Hematopoietic multipotent progenitor cell (in vitro differentiated cells): ENCODE results near the gene ABHD16B. TPM values are rescaled to one million over a fixed set of nuclear protein-coding genes. Genes with fewer than 3 reads are reported as not detected.
"Not testable (repeated sequence)": the region's sequence is repeated elsewhere in the genome, so short reads cannot be mapped to it uniquely, and the experiment has no call there.

Experiments
- DNase-seq, 3 donors: peaks; one replicate each; pipeline ENCODE4 v3.0.0-alpha.2; 2011 to 2015; ENCODE audit warnings: low read depth in 2 of 3, low spot score in 2 of 3
- total RNA-seq: library from RNA; depleted of rRNA; stranded (reverse); fragments of >200 nt; gene quantifications from one replicate; pipeline ENCODE4 v1.2.3, GENCODE V29; 2012

The ABHD16B gene
- total RNA-seq, 1 donor = 0.27 TPM

DNA sequence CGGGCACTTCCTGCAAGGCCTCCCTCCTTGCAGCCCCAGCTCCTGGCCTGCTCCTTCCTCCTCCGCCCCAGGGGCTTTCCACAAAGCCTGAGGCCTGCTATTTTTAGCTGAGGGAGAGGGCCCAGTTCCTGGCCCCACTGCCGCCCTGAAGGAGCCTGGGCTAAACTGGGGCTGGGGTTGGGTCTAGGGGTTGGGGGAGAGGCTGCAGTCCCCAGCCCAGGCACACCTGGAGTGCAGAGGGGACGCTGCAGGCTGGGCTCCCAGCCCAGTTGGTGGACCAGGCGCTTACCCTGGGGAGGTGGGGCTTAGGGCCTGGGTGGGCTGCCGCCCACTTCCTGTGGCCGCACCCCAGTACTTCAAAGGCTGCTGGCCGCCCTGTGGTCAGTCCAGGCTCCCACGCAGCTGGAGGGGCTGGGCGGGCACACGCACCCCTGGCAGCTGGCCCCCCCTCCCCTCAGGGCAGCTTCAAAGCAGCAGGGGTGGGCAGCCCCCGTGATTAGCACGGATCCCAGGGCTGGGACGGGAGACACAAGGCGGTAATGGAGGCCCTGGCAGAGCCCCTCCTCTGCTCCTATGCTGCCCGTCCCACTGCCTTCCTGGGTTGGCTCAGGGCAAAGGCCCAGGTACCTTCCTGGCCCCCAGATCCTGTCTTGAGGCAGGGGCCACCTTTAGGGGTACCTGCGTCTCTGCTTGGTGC lies 7.1 kb upstream of the ABHD16B start:
- DNase-seq = peak in 1 of 3 donors; percentile 54

DNA sequence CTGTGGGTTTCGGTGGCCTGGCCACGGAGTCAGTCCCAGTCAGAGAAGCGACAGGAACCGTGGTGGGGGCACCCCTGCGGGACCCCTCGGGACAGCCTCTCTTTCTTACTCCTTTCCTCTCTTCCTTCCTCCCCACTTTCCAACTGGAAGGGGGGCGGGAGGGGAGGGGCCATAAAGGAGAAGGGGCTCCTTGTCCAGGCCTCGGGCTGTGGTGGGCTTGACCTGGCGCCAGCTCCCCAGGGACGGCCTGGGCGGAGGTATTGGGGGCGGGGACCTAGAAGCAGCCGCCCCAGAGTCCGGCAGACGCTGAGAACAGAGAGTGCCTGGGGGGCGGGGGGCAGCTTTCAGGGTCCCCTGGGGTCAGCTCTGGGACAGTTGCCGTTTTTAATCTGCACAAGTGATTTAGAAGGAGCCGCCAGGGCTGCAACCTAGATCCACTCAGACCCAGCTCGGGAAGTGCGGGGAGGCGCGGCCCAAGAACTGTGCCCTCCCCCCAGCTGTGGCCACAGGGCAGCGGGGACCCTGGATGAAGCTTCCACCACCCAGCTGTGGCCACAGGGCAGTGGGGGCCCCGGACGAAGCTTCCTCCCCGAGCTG lies 6.4 kb upstream of the ABHD16B start:
- DNase-seq = no peak

DNA sequence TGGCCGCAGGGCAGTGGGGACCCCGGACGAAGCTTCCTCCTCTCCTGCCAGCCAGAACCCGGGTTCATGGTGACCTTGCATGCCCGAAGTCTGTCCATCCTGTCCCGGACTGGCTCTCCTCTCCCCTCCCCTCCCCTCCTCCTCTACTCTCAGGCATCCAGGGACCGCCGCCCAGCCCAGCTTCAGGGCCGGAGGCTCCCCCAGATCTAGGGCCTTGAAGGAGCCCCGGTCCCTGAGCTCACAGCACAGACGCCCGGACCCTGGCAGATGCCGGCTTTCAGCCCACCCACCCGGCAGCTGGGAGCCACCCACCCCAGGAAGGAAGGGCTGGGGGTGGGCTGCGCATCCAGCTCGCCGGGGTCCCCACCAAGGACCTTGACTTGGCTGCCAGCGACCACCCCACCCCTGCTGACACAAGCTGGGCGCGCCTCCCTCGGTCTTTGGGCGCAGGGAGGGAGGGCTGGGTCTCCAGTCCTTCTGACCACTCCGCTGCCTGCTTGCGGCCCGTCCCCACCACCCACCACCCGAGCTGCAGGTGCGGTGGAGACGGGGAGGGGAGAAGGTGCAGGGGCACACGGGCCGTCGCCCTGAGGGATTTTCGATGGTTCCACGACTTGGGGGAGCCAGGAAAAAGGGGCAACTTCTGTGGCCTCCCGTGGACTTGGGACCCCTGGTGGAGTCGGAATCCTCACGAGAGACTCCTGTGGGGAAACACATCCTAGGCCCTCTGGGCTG lies 5.8 kb upstream of the ABHD16B start:
- DNase-seq = no peak

DNA sequence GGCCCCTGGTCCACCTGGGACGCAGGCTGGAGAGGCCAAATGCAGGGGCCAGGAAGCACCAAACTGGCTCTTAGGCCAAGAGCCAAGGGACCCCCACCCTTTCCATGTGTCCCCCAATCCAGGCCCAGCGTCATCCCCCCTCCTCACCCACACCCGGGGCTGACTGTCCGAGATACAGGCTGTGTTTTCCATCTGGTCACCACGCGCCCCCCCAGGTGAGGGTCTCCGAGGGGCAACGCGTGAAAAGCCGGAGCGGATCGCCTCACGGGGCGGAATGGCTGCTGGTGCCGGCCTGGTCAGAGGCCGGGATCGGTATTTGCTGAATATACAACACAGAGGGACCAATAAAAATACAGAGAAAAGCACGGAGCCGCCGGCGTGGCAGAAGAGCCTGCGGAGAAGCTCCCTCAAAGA lies 5.2 kb upstream of the ABHD16B start:
- no peak for DNase-seq

DNA sequence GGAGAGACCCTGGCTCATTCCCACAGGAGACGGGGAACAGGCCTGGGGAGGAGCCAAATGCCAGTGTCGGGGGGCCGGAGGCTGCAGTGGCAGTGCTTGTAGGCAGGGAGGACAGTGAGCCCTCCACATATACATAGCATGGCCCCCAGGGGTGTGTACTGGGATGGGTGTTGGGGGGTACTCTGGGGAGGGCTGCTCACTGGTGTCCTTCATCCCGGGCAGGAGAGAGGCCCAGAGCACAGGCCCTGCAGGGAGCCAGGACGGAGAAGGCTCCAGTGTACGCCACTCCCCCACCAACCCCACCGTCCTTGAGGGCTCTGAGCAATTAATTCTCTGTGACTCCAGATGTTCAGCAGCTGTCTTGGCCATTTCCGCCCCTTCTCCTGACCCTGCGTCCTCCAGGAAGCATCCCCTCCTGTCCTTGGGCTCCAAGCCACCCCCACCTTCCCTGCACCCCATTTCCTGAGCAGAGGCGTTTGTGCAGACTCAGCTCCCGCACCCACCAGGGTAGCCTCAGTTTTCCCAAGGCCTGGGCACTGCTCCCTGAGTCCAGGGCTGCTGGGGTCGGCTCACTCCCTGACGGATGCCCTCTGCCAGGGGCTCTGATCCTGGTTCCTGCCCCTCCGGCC lies 3.4 kb upstream of the ABHD16B start:
- DNase-seq = no peak

DNA sequence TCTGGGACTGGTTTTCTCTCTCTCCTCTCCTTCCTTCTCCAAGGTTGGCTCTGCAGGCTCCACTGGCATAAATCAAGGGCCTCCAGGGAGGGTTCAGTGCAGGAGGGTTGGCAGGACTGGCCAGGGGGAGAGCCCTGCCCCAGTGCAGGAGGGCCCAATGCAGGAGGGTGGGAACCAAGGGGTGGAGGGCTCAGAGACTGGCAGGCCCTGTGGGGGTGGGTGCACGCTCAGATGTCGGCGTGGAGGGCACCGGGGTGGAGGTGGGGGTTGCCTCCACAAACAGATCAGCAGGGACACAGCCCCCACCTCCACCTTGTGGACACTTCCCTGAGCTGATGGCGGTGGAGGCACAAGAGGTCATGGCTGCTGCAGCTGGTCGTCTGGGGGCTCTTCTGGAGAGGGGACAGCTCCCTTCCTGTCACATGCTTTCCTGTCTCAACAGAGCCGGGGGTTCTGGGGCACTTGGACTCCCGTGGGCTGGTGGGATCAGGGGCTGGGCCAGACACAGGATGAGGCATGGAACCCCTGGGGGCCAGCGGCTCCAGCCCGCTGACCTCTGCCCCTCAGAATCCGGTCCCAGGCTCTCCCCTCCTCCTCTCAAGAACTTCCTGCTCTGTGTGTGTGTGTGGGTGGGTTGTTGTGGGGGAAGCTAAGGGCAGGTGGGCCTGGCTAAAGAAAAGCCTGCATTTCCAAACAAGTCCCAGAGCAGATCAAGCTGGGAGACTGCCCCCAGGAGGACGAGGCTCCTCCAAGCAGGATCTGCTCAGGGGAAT lies 2.7 kb upstream of the ABHD16B start:
- no peak for DNase-seq

DNA sequence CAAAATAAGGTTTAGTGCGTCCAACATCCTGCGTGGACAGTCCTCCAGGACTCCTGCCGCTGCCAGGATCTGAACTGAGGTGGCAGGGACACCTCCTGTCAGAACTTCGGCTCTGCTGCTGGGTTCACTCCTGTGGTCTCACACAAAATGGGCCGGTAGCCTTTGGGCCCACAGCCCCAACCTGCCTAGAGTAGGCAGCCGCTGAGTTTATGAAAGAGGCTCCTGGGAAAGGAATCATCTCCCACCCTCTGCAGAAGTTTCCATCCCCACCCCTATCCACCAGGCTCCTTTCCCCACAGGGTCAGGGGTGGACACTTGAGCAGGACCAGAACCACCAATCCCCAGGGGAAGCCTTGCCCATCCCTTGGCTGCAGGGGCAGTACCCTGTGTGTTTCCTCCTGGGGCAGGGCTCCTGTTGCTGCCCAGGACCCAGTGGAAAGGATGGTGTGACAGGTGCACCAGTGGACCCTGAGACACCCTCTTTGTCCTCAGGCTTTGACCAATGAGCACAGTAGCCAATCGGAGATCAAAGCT lies 2.1 kb upstream of the ABHD16B start:
- DNase-seq = no peak

DNA sequence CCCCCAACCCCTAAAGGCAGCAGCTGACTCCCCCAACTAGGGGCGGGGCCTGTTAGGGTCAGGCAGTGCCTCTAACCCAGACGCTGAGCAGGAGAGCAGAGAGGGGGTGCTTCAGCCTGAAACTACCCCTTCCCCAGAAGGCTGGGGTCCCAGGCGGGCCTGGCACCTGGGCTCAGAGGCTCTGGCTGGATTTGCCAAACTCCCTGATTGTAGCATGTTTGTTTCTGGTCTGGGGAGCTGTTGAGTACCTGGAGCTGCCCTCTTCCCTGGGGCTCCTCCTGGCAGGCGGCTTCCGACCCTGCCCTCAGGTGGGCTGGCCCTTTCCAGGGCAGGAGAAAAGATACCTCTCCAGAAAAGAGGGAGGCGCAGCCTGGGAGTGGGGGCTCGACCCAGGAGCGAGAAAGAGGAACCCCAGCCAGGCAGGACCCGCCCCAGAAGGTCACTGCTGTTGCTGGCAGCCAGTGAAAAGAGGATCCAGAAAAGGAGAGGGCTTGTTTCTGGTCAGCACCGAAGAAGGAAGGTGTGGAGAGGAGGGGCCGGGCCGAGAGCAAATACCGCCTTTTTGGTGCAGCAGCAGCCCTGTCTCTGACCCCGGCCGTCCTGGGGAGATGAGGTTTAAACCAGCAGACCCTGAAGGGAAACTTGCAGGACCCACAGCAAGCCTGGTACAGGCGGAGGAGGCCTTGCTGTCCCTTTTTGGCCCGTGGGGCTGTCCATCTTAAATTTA lies 810 bp upstream of the ABHD16B start:
- DNase-seq = no peak

DNA sequence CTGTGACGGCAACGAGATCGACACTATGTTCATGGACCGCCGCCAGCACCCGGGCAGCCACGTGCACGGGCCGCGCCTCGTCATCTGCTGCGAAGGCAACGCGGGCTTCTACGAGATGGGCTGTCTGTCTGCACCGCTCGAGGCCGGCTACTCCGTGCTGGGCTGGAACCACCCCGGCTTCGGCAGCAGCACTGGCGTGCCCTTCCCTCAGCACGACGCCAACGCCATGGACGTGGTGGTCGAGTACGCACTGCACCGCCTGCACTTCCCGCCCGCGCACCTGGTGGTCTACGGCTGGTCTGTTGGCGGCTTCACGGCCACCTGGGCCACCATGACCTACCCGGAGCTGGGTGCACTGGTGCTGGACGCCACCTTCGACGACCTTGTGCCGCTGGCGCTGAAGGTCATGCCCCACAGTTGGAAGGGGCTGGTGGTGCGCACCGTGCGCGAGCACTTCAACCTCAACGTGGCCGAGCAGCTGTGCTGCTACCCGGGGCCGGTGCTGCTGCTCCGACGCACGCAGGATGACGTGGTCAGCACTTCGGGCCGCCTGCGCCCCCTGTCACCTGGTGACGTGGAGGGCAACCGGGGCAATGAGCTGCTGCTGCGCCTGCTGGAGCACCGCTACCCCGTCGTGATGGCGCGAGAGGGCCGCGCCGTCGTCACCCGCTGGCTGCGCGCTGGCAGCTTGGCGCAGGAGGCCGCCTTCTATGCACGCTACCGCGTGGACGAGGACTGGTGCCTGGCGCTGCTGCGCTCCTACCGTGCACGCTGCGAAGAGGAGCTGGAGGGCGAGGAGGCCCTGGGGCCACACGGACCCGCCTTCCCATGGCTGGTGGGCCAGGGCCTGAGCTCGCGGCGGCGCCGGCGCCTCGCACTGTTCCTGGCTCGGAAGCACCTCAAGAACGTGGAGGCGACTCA lies 943 bp downstream of the ABHD16B start:
- no peak for DNase-seq

DNA sequence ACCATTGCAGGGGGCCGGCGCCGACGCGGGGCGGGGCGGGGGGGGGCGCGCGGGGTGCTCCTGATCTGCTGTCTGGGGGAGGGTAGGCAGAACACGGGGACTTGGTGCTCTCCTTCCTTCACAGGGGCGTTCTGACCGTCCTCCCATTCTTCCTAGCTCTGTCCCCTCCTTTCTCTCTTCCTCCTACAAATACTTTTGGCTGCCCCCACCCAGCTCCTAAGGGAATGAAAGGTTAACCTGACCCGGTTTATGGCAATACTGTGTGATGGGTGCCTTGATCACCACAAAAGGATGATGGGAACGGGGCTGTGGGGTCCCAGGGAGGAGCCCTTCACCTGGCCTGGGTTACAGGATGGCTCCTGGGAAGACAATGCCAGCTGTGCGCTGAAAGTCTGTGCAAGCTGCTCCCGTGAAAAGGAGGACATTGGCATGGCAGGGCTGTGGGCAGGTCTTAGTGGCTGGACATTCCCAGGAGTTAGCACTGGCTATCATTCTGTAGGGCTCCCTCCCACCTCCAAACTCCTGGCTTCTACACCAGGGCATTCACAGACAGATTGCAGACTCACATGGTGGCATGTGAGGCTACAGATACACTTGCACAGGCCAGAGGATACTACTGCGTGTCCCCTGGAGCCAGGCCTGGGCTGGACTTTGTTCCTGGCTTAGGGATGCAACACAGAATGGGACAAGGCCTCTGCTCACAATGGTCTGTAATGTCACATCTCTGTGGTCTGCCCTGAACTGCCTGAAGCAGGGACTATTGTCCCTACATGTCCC lies 1.9 kb downstream of the ABHD16B start:
- no peak for DNase-seq

DNA sequence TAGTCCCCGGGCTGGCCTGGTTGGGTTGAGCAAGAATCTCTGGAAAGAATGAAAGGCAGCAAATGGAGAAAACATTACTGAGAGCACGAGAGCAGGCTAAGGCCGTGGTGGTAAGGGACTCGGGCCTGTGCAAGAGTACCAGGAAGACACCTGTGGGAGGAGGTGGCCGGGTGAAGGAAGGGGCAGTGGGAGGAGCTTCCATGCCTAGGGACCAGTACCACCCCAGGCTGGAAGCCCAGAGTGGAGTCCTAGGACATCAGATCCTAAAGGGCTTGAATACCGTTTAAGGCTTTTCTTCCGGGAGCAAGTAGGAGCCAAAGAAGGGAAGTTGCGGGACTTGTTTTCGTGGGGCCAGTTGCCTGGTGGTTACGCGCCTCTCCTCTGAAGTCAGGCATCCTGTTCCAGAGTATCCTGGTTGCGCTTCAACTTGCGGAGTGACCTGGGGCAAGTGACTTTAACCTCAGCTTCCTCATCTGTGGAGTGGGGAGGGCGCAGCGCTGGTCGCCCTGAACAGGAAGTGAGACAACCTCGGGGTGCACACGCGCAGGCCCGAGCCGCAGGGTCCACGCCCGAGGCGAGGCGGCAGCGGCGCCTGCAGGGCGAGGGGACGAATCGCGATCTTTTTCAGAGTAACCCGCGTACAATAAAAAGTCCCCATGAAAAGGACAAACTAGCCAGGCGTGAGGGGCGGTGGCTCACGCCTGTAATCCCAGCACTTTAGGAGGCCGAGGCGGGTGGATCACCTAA lies 2.7 kb downstream of the ABHD16B start:
- peak; percentile 59 to 93 (median 92) for DNase-seq

DNA sequence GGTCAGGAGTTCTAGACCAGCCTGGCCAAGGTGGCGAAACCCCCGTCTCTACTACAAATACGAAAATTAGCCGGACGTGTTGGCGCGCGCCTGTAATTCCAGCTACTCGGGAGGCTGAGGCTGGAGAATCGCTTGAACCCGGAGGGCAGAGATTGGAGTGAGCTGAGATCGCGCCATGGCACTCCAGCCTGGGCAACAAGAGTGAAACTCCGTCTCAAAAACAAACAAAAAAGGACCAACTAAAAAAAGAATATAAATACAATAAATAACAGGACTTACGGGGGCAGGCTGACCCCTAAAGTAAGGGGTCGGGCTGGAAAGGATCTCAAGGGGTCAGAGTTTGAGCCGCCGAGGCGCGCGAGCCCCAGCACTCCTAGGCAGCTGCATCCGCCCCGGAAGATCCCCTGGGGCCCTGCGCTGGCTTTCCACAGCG lies 3.3 kb downstream of the ABHD16B start:
- no peak for DNase-seq

DNA sequence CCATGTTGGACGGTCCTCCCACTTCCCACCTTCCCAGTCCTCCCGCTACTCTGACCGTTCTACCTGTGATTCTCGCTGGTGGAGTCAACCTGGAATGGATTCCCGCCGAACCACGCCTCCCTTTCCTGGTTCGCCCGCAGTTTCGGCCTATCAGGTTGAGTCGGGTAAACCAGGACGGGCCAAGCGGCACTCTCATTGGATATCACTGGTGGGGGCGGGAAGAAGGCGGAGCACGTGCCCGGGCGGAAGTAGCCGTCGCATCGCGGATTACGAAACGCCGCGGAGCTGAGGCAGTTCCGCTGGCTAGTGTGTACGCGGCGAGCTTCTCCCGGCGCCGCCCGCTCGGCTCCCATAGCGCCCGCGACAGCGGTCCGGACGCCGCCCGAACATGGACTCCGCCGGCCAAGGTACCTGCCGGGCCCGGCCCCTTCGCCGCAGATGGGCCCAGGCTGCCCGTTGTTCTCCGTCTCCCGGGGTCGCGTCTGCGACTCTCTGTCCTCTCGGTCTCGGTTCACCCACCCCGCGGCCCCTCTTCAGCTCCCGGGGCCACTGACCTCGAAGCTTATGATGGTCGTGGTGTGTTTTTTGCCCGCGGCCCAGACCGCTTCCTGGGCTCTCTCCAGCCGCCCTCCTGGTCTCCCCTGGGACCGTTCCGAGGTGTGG lies 3.8 kb downstream of the ABHD16B start, which contains the start of gene TPD52L2:
TPD52L2 (plus strand) TSS at position 293 of the 663 bp plus-strand sequence; CDS start at position 389, 96 bp downstream.
- DNase-seq = peak; percentile 87 to 98 (median 98)

DNA sequence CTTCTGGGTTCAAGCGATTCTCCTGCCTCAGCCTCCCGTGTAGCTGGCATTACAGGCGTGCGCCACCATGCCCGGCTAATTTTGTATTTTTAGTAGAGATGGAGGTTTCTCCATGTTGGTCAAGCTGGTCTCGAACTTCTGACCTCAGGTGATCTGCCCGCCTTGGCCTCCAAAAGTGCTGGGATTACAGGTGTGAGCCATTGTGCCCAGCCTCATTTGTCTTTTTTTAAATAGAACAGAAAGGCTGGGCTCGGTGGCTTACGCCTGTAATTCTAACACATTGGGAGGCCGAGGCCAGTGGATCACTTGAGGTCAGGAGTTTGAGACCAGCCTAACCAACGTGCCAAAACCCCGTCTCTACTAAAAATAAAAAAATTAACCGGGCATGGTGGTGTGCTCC lies 5.7 kb downstream of the ABHD16B start:
- not testable (repeated sequence) for DNase-seq

DNA sequence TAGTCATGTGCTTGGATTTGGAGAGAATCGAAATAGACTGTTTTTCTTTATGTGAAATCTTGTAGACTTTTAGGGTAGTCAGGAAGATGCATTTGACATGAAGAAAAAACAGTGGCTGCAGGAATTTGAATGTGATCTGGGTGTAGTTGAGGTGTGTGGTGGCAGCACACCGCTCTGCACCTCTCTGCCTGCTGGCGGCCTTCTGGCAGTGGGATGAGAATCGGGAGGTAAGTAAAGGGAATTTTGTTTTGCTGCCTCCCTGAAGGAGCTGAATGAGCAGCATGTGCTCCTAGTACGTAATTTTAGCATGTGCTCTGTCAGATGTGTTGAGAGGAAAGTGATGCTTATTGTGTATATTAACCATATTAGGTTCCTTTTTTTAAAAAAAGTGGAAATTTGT lies 7.0 kb downstream of the ABHD16B start:
- no peak for DNase-seq

DNA sequence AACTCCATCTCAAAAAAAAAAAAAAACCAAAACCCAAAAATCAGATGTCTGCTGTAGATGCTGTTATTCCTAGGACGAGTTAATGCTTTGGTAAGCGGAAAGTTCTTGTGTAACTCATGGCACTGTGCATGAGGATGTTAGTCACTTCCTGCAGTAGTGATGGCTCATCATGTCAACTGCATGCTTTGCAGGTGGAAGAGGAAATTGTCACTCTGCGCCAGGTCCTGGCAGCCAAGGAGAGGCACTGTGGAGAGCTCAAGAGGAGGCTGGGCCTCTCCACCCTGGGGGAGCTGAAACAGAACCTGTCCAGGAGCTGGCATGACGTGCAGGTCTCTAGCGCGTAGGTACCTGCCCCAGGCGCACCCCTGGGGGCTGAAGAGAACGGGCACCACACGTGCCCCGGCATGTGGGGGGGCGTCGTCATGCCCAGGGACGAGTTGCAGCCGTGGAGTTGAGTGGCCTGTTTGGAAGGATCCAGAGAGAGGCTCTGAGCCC lies 12.2 kb downstream of the ABHD16B start:
- peak in 2 of 3 donors; percentile 59 to 67 for DNase-seq
